NT2/D1 (cell line): Measurements from ENCODE around the gene PASK.

ENCODE experiments used
- DNase-seq: peaks from one replicate; pipeline ENCODE4 v3.0.0-alpha.2; 2011; ENCODE audit warnings: low read depth, low spot score
- H3K27me3 ChIP-seq: 2 replicates; pipeline ENCODE4 v1.6.0; 2011; ENCODE audit warnings: mild to moderate bottlenecking; ENCODE audit not compliant: insufficient read length, insufficient read depth
- H3K36me3 ChIP-seq: 2 replicates; pipeline ENCODE4 v1.6.1; 2011; ENCODE audit warnings: mild to moderate bottlenecking, low read length, mixed read lengths; ENCODE audit not compliant: insufficient read depth, insufficient read length
- H3K4me1 ChIP-seq: 2 replicates; pipeline ENCODE4 v1.5.1; 2011; ENCODE audit not compliant: insufficient read depth, insufficient read length
- H3K4me3 ChIP-seq: 2 replicates; pipeline ENCODE4 v1.5.1; 2011; ENCODE audit warnings: low read depth; ENCODE audit not compliant: insufficient read length
- H3K9ac ChIP-seq: 2 replicates; pipeline ENCODE4 v1.6.0; 2011; ENCODE audit warnings: low read depth; ENCODE audit not compliant: insufficient read length
- H3K9me3 ChIP-seq: 2 replicates; pipeline ENCODE4 v1.5.1; 2011; ENCODE audit warnings: mild to moderate bottlenecking, low read length; ENCODE audit not compliant: insufficient read depth
- SUZ12 ChIP-seq: IDR thresholded peaks from 2 replicates; pipeline ENCODE4 v1.6.1; 2011; ENCODE audit not compliant: insufficient read length, insufficient read depth; ENCODE audit errors: extremely low read depth
- YY1 ChIP-seq: IDR thresholded peaks from 2 replicates; pipeline ENCODE4 v1.6.1; 2011; ENCODE audit not compliant: insufficient read length, insufficient read depth
- ZNF274 ChIP-seq: IDR thresholded peaks from 2 replicates; pipeline ENCODE4 v1.6.1; 2011; ENCODE audit warnings: mild to moderate bottlenecking, low read depth, low read length

PASK gene

GRCh38 chr2:241082341-241083090, 66.8 kb downstream of the PASK start:
- DNase-seq, result no peak
- TF ChIP-seq YY1 (no peak), ZNF274 (no peak), SUZ12 (no peak)
- peaks cover 14% of the 10 kb centered on the region for H3K36me3 ChIP-seq
- H3K27me3 ChIP-seq, result no peaks in the 10 kb centered on the region
- H3K9ac ChIP-seq, result no peak overlapping the region
- H3K4me3 ChIP-seq, result no peak overlapping the region
- peaks cover 10% of the 10 kb centered on the region for H3K4me1 ChIP-seq
- no peaks in the 10 kb centered on the region for H3K9me3 ChIP-seq

- Histone ChIP-seq H3K9ac (no peak overlapping the region), H3K36me3 (peaks cover 8% of the 10 kb centered on the region), H3K4me3 (no peak overlapping the region), H3K27me3 (no peaks in the 10 kb centered on the region), H3K4me1 (peaks cover 6% of the 10 kb centered on the region), H3K9me3 (no peaks in the 10 kb centered on the region)
- DNase-seq, result no peak
- TF ChIP-seq YY1 (no peak), SUZ12 (no peak)
Measured at GRCh38 chr2:241081643-241082340, 67.5 kb downstream of the PASK start.

DNA sequence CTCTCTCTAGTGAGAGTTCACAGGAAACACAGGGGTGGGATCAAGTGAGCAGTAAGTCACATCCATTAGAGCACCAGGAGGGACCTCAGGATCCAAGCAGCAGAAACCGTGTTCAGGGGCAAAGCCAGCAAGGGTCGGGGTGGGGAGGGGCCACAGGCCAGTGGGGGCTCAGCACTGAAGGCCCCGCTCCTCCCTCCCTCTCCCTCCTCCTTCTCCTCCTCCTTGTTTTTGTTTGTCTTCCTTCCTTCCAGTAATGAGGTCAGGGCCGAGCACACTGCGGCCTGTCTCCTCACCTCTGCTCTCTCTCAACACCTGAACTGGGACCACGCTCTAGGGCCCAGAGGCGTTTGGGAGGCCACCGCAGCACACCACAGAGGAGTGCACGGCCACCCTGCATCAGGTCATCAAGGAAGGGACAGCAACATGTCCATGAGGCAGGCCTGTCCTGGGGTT, 68.1 kb downstream of the PASK start:
- TF ChIP-seq ZNF274 (no peak), SUZ12 (no peak), YY1 (no peak)
- Histone ChIP-seq H3K36me3 (peaks cover 2% of the 10 kb centered on the region), H3K4me1 (peaks cover 6% of the 10 kb centered on the region), H3K4me3 (no peak overlapping the region), H3K9ac (no peak overlapping the region), H3K27me3 (no peaks in the 10 kb centered on the region), H3K9me3 (no peaks in the 10 kb centered on the region)
- no peak for DNase-seq

DNA sequence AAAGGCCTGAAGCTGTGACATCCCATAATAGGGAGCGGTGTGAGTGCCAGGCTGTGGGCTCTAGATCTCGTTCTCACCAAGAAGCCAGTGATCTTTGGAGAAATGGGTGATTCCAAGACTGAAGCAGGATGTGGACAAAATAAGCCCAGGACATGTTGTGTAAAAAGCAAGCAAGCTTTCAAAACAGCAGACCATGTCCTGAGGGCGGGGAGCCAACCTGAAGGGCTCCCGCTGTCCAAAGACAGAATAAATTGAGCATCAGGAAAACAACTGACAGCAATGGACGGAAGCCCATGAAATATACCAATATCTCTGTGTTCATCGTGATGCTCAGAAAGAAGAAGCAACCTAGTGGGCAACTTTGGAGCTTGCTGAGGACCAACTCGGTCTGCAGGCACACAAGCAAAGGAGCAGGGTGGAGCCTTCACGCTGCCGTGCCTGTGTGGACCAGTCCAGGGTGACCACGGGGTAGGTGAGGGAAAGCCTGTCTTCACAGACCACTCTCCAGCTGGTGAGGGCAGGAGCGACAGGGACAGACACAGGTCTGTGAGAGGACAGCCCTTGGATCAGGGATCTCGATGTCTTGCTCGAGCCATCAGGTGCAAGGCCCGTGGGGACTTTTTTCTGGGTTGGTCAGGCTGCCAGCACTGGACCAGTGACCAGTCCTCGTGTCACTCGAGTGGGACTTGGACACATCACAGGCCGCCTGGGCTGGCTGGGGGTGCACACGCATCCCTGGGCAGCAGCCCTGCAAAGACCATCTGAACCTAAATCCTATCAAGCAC, 68.7 kb downstream of the PASK start:
- Histone ChIP-seq H3K4me3 (no peak overlapping the region), H3K9ac (no peak overlapping the region), H3K9me3 (no peaks in the 10 kb centered on the region), H3K36me3 (no peaks in the 10 kb centered on the region), H3K27me3 (no peaks in the 10 kb centered on the region), H3K4me1 (peaks cover 6% of the 10 kb centered on the region)
- DNase-seq, result no peak
- TF ChIP-seq YY1 (no peak), ZNF274 (no peak), SUZ12 (no peak)

DNA sequence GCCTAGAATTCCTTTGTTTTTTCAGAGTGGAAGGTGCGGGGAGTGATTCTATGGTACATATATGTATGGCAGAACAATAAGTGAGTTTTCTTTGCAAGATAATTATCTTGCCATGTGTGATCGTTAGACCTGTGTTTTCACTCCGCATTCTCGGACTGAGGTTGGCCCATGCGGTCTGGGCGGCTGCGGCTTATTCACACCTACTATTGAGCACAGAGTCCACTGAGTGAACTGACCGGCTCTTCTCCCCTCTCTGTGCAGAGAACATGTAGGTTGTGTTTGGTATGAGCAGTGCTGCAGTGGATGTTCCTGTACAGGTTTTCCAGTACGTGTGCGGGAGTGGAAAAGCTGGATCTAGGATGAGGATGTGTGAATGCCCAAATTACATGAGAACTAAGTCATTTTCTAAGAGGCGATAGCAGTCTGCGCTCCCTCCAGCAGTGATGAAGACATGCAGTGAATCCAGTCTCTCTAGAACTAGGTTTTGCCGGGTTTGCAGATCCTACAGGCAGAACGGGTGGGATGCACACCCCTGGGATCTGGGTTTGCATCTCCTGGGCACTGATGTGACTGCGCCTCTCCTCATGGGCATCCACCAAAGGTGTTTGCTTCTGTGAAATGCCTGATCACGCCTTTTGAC, 74.3 kb downstream of the PASK start:
- no peaks in the 10 kb centered on the region for H3K27me3 ChIP-seq
- TF ChIP-seq YY1, result no peak
- TF ChIP-seq ZNF274, result no peak
- TF ChIP-seq SUZ12, result no peak
- no peak overlapping the region for H3K4me3 ChIP-seq
- H3K9ac ChIP-seq, result no peak overlapping the region
- H3K9me3 ChIP-seq, result no peaks in the 10 kb centered on the region
- peaks cover 11% of the 10 kb centered on the region for H3K4me1 ChIP-seq
- DNase-seq, result no peak
- H3K36me3 ChIP-seq, result peaks cover 11% of the 10 kb centered on the region

DNA sequence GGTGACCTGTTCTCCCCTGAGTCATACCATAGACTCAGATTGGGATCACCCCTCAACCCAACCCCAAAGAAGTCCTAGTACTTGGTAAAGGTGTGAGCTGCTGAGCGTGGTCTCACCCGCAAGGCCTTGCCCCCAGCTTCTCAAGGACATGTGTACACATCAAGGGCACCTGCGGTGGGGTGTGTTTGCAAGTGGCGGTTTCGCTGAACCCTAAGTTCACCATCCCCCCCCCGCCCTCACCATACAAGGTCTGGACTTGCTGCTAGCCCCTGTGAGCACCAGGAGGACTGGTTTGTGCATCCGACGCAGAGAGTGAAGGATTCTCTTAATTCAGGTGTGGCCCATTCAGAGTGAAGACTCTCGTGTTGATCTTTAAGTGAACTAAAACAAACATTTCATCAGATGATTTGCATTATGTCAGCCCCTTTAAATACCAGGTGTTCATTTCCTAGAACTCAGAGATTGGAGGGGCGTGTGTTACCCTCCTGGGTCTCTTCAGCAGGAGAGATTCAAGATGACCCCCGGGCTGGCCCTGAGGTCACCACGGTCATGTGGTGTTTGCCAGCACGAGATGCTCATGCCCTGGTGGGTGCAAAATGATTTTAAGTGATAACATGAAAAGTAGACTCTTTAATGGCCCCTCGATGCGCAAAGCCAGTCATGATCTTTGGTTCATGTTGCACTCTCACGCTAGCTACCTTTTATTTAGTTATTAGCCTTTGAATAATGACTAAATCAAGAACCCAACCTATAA, 75.0 kb downstream of the PASK start:
- Histone ChIP-seq H3K9me3 (no peaks in the 10 kb centered on the region), H3K4me1 (peaks cover 11% of the 10 kb centered on the region), H3K4me3 (no peak overlapping the region), H3K9ac (no peak overlapping the region), H3K27me3 (no peaks in the 10 kb centered on the region), H3K36me3 (peaks cover 11% of the 10 kb centered on the region)
- TF ChIP-seq YY1 (no peak), SUZ12 (no peak), ZNF274 (no peak)
- no peak for DNase-seq
